Caco-2 (cell line): ENCODE results near the gene GRIA1. TPM values are rescaled to one million over a fixed set of nuclear protein-coding genes. Genes with fewer than 3 reads are reported as not detected.

Experiments
- BruUV-seq: library from RNA; stranded (reverse); fragments of 400-500 nt; replicated peaks from 2 replicates; lab custom pipeline; 2021; lab: Mats Ljungman, UMichigan
- CTCF ChIA-PET: fragments of 300-600 bp; sonication (Branson Sonifier 250); formaldehyde crosslinking; loops from one replicate; lab custom pipeline; 2022; ENCODE audit warnings: antibody characterized with exemption; lab: Charles Lee
- POLR2A ChIA-PET: fragments of 300-600 bp; sonication (Branson Sonifier 250); formaldehyde crosslinking; loops from one replicate; lab custom pipeline; 2022; ENCODE audit warnings: antibody characterized with exemption; lab: Charles Lee
- DNase-seq, 2 experiments: peaks; one replicate each; pipeline versions ENCODE4 v3.0.0 to v3.0.0-alpha.2; 2020 to 2022
- H3K27me3 ChIP-seq: replicated peaks from 2 replicates; pipeline ENCODE4 v1.6.0; 2011; ENCODE audit warnings: low read length; ENCODE audit not compliant: control insufficient read depth, insufficient read depth
- H3K36me3 ChIP-seq: 2 replicates; pipeline ENCODE4 v1.5.1; 2011; ENCODE audit warnings: low read length; ENCODE audit not compliant: control insufficient read depth, insufficient read depth
- H3K4me1 ChIP-seq: fragments of 250-450 bp; sonication (Bioruptor Pico); 2 replicates; pipeline ENCODE4 v1.5.1; 2020; ENCODE audit warnings: mild to moderate bottlenecking
- H3K4me3 ChIP-seq: 2 replicates; pipeline ENCODE4 v1.5.1; 2011; ENCODE audit warnings: low read depth, mild to moderate bottlenecking, control low read depth, low read length
- H3K9me3 ChIP-seq: fragments of 250-450 bp; sonication (Bioruptor Pico); 2 replicates; pipeline ENCODE4 v1.5.1; 2020; ENCODE audit warnings: mild to moderate bottlenecking, moderate library complexity
- H3K27ac Mint-ChIP-seq: one replicate; pipeline ENCODE4 v1.8.0; 2022; ENCODE audit warnings: mixed read lengths; ENCODE audit not compliant: unreplicated experiment
- H3K27me3 Mint-ChIP-seq: one replicate; pipeline ENCODE4 v1.8.0; 2022; ENCODE audit warnings: mixed read lengths; ENCODE audit not compliant: insufficient read depth, unreplicated experiment
- H3K36me3 Mint-ChIP-seq: one replicate; pipeline ENCODE4 v1.8.0; 2022; ENCODE audit warnings: mild to moderate bottlenecking, mixed read lengths; ENCODE audit not compliant: insufficient read depth, unreplicated experiment
- H3K4me1 Mint-ChIP-seq: one replicate; pipeline ENCODE4 v1.8.0; 2022; ENCODE audit warnings: low read depth, mixed read lengths; ENCODE audit not compliant: unreplicated experiment
- H3K4me3 Mint-ChIP-seq: one replicate; pipeline ENCODE4 v1.8.0; 2022; ENCODE audit warnings: mild to moderate bottlenecking, moderate library complexity, mixed read lengths; ENCODE audit not compliant: unreplicated experiment
- H3K9me3 Mint-ChIP-seq: one replicate; pipeline ENCODE4 v1.8.0; 2022; ENCODE audit warnings: mixed read lengths; ENCODE audit not compliant: unreplicated experiment
- CTCF ChIP-seq, 2 experiments: fragments of 200-600 bp in 1 of 2; IDR thresholded peaks; 1 replicate in 1 of 2; 2 replicates in 1 of 2; pipeline versions ENCODE4 v1.5.1 to v1.8.0; 2011 to 2022; ENCODE audit warnings: antibody characterized with exemption in 1 of 2, control low read depth in 1 of 2, inconsistent platforms in 1 of 2, low read depth in 1 of 2, low read length in 1 of 2, mild to moderate bottlenecking in 1 of 2, moderate library complexity in 1 of 2; ENCODE audit not compliant: insufficient read depth in 1 of 2, severe bottlenecking in 1 of 2, unreplicated experiment in 1 of 2
- intact Hi-C: fragments of 100-400 bp; cut with micrococcal nuclease; formaldehyde crosslinking; loops from one replicate; pipeline ENCODE4 v1.10.0; 2022; ENCODE audit not compliant: unreplicated experiment
- total RNA-seq: library from RNA; stranded (reverse); gene quantifications from 2 replicates; pipeline ENCODE4 v1.2.3, GENCODE V29; 2022

GRIA1 gene
- total RNA-seq, 1 experiment from 2014 or later, result not detected

- H3K4me1 ChIP-seq, result no peaks in the 10 kb centered on the region
- H3K4me3 Mint-ChIP-seq, result no peak overlapping the region
- H3K9me3 Mint-ChIP-seq, result no peaks in the 10 kb centered on the region
- no peaks in the 10 kb centered on the region for H3K36me3 ChIP-seq
- ChIA-PET CTCF (no interaction called here), POLR2A (no interaction called here)
- H3K9me3 ChIP-seq, result no peaks in the 10 kb centered on the region
- H3K27me3 Mint-ChIP-seq, result peaks cover 17% of the 10 kb centered on the region
- BruUV-seq, result no TSS peak
- no peak for DNase-seq
- no peak overlapping the region for H3K27ac Mint-ChIP-seq
- H3K36me3 Mint-ChIP-seq, result no peaks in the 10 kb centered on the region
- H3K4me3 ChIP-seq, result no peak overlapping the region
- intact Hi-C loops, result no loop called here
- TF ChIP-seq CTCF (IDR thresholded peaks at IDR 0.05; ENCODE audit: insufficient read depth in 1 of 2, low read depth in 1 of 2, low read length in 1 of 2, severe bottlenecking in 1 of 2, unreplicated experiment in 1 of 2), result no peak
- no peaks in the 10 kb centered on the region for H3K27me3 ChIP-seq
- no peaks in the 10 kb centered on the region for H3K4me1 Mint-ChIP-seq
These were observed 7.0 kb upstream of the GRIA1 start for GRCh38 chr5:153483482-153483881.

- no peaks in the 10 kb centered on the region for H3K36me3 Mint-ChIP-seq
- H3K27me3 Mint-ChIP-seq, result peaks cover 21% of the 10 kb centered on the region
- TF ChIP-seq CTCF (IDR thresholded peaks at IDR 0.05; ENCODE audit: insufficient read depth in 1 of 2, low read depth in 1 of 2, low read length in 1 of 2, severe bottlenecking in 1 of 2, unreplicated experiment in 1 of 2), result no peak
- CTCF ChIA-PET, result no interaction called here
- no peaks in the 10 kb centered on the region for H3K36me3 ChIP-seq
- no peaks in the 10 kb centered on the region for H3K4me1 ChIP-seq
- no peak overlapping the region for H3K4me3 ChIP-seq
- POLR2A ChIA-PET, result no interaction called here
- DNase-seq, result no peak
- H3K27me3 ChIP-seq, result no peaks in the 10 kb centered on the region; the same call in 1 of the 2 replicates
- no peak overlapping the region for H3K27ac Mint-ChIP-seq
- no peaks in the 10 kb centered on the region for H3K9me3 Mint-ChIP-seq
- no peaks in the 10 kb centered on the region for H3K4me1 Mint-ChIP-seq
- intact Hi-C loops, result no loop called here
- H3K4me3 Mint-ChIP-seq, result no peak overlapping the region
- no TSS peak for BruUV-seq
- no peaks in the 10 kb centered on the region for H3K9me3 ChIP-seq
These were observed 4.8 kb upstream of the GRIA1 start for GRCh38 chr5:153485641-153486040.

- H3K36me3 Mint-ChIP-seq, result no peaks in the 10 kb centered on the region
- BruUV-seq, result no TSS peak
- H3K4me1 ChIP-seq, result no peaks in the 10 kb centered on the region
- no peak for DNase-seq
- H3K9me3 ChIP-seq, result no peaks in the 10 kb centered on the region
- no peak overlapping the region for H3K27ac Mint-ChIP-seq
- peaks cover 29% of the 10 kb centered on the region for H3K27me3 Mint-ChIP-seq
- H3K36me3 ChIP-seq, result no peaks in the 10 kb centered on the region
- no peaks in the 10 kb centered on the region for H3K4me1 Mint-ChIP-seq
- intact Hi-C loops, result no loop called here
- CTCF ChIA-PET, result no interaction called here
- POLR2A ChIA-PET, result no interaction called here
- H3K27me3 ChIP-seq, result peaks cover 2% of the 10 kb centered on the region
- no peak overlapping the region for H3K4me3 Mint-ChIP-seq
- H3K9me3 Mint-ChIP-seq, result no peaks in the 10 kb centered on the region
- no peak for TF ChIP-seq CTCF (IDR thresholded peaks at IDR 0.05; ENCODE audit: insufficient read depth in 1 of 2, low read depth in 1 of 2, low read length in 1 of 2, severe bottlenecking in 1 of 2, unreplicated experiment in 1 of 2)
- H3K4me3 ChIP-seq, result no peak overlapping the region
These were observed 3.7 kb upstream of the GRIA1 start for GRCh38 chr5:153486771-153487170.
